Type B pancreatic cell (in vitro differentiated cells): ENCODE measurements around the gene RAD51B. TPM values are rescaled to one million over a fixed set of nuclear protein-coding genes. Genes with fewer than 3 reads are reported as not detected.

Experiments used
- DNase-seq: peaks from one replicate; pipeline ENCODE4 v3.0.0; 2021; ENCODE audit warnings: mixed read lengths; ENCODE audit not compliant: unreplicated experiment; ENCODE audit errors: extremely low spot score
- H3K27ac Mint-ChIP-seq: 2 replicates; pipeline ENCODE4 v1.8.0; 2021; ENCODE audit warnings: mild to moderate bottlenecking, mixed read lengths
- H3K27me3 Mint-ChIP-seq: 2 replicates; pipeline ENCODE4 v1.8.0; 2021; ENCODE audit warnings: mixed read lengths
- H3K36me3 Mint-ChIP-seq: 2 replicates; pipeline ENCODE4 v1.8.0; 2021; ENCODE audit warnings: mixed read lengths
- H3K4me1 Mint-ChIP-seq: one replicate; pipeline ENCODE4 v1.8.0; 2021; ENCODE audit warnings: mixed read lengths; ENCODE audit not compliant: unreplicated experiment
- H3K4me3 Mint-ChIP-seq: 2 replicates; pipeline ENCODE4 v1.8.0; 2021; ENCODE audit warnings: mild to moderate bottlenecking, mixed read lengths
- H3K9me3 Mint-ChIP-seq: 2 replicates; pipeline ENCODE4 v1.8.0; 2021; ENCODE audit warnings: mixed read lengths
- total RNA-seq: library from RNA; stranded (reverse); gene quantifications from 2 replicates; pipeline ENCODE4 v1.2.1, GENCODE V29; 2021; ENCODE audit warnings: low replicate concordance
- TF ChIP-seq, protein P1 (sequence below): fragments of 200-600 bp; sonication (generic); conservative IDR thresholded peaks from 2 replicates; pipeline ENCODE4 v1.5.0; 2021; ENCODE audit warnings: antibody characterized with exemption, mild to moderate bottlenecking

Gene RAD51B
- total RNA-seq, 1 donor from 2014 or later = 27.3 TPM

GRCh38 chr14:68135028-68135427 lies 315.4 kb downstream of the RAD51B start:
- H3K27me3 Mint-ChIP-seq = no peaks in the 10 kb centered on the region
- peaks cover 37% of the 10 kb centered on the region for H3K4me1 Mint-ChIP-seq
- H3K9me3 Mint-ChIP-seq = peaks cover 10% of the 10 kb centered on the region
- no peak for DNase-seq
- peaks cover 9% of the 10 kb centered on the region for H3K36me3 Mint-ChIP-seq
- H3K4me3 Mint-ChIP-seq = no peak overlapping the region
- H3K27ac Mint-ChIP-seq = no peak overlapping the region
- TF ChIP-seq, protein P1, sequence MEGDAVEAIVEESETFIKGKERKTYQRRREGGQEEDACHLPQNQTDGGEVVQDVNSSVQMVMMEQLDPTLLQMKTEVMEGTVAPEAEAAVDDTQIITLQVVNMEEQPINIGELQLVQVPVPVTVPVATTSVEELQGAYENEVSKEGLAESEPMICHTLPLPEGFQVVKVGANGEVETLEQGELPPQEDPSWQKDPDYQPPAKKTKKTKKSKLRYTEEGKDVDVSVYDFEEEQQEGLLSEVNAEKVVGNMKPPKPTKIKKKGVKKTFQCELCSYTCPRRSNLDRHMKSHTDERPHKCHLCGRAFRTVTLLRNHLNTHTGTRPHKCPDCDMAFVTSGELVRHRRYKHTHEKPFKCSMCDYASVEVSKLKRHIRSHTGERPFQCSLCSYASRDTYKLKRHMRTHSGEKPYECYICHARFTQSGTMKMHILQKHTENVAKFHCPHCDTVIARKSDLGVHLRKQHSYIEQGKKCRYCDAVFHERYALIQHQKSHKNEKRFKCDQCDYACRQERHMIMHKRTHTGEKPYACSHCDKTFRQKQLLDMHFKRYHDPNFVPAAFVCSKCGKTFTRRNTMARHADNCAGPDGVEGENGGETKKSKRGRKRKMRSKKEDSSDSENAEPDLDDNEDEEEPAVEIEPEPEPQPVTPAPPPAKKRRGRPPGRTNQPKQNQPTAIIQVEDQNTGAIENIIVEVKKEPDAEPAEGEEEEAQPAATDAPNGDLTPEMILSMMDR = no peak

- Mint-ChIP-seq H3K9me3 (peaks cover 10% of the 10 kb centered on the region), H3K27me3 (no peaks in the 10 kb centered on the region), H3K36me3 (peaks cover 9% of the 10 kb centered on the region), H3K27ac (peak overlapping the region; percentile 11), H3K4me1 (peaks cover 42% of the 10 kb centered on the region), H3K4me3 (no peak overlapping the region)
- TF ChIP-seq, protein P1 = no peak
- no peak for DNase-seq
Observed at GRCh38 chr14:68135566-68135965, 316.0 kb downstream of the RAD51B start.

DNA sequence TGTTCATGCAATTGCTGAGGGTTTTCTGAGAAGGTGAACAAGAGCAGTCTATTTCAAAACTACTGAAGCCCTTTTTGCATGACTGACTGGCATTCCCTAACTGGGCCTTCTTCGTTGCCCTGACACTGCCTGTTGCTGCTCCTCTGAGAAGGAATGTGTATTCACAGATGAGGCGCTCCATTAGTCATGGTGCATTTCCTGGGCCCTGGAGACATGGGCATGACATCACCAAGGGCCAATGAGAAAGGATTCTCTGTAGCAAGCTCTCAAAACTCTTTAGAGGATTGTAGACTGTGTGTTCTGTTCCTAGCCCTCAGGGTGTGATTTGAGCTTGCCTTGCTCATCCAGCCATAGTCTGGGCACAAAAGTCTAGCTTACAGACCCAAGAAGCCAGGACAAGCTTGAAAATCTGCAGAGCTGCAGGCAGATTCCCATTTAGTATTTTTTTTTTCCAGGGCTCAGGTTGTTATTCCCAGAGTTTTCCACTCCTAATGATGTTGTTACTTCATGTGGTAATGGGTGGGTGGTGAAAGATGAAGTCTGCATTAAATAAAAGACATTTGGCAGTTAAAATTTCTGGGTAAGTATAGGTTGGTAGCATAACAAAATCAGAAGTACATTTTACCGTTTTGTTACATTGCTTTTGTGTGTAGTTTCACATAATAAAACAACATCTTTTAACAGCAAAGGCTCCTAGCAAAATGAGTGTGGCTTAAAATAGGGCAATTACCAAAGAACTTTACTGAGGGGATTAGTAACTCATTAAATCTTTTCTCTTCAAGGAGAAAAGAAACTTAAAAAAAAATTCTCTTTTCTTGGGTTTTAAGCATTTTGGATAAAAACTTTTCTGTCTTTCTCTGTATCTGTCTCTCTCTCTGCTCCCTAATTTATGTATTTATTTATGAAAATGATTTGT lies 318.4 kb downstream of the RAD51B start:
- peaks cover 8% of the 10 kb centered on the region for H3K9me3 Mint-ChIP-seq
- TF ChIP-seq, protein P1 = no peak
- DNase-seq = peak; percentile 72
- peak overlapping the region; percentile 90 for H3K27ac Mint-ChIP-seq
- H3K27me3 Mint-ChIP-seq = no peaks in the 10 kb centered on the region
- H3K36me3 Mint-ChIP-seq = peaks cover 7% of the 10 kb centered on the region
- peak overlapping the region; percentile 63 for H3K4me3 Mint-ChIP-seq
- peaks cover 44% of the 10 kb centered on the region for H3K4me1 Mint-ChIP-seq

GRCh38 chr14:68139431-68140075 lies 320.0 kb downstream of the RAD51B start:
- Mint-ChIP-seq H3K9me3 (peaks cover 5% of the 10 kb centered on the region), H3K27me3 (no peaks in the 10 kb centered on the region), H3K27ac (peak overlapping the region; percentile 90), H3K36me3 (peaks cover 5% of the 10 kb centered on the region), H3K4me3 (peak overlapping the region; percentile 70), H3K4me1 (peaks cover 56% of the 10 kb centered on the region)
- DNase-seq = no peak
- TF ChIP-seq, protein P1 = no peak

DNA sequence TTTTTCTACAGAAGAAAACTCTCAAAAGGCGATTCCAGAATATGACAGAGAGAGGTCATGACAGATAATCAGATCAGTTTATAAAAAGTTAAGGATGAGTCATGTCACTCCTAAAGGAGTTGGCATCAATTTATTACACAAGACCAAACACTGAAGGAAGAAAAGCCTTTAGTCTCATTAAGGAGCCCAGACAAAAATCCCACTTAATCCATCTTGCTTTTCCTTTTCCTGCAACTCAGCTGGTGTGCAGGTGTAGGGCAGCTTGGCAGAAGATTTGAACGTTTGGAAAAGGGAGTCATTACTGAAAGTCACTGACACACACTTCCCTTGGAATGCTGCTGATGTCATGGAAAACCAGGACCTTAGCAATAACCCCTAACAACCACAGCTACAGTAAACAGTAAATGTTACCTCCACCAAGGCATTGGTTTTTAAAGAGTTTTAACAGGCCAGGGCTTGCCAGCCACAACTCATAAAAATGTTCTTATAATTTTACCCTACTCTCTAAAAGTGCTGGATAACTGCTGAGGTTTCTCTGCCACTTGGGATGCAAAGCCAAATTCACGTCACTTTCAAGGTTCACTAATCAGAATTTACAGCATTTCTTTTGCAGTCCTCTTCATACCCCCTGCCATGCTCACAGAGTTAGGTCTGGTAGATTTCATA lies 320.6 kb downstream of the RAD51B start:
- no peaks in the 10 kb centered on the region for H3K27me3 Mint-ChIP-seq
- peaks cover 5% of the 10 kb centered on the region for H3K36me3 Mint-ChIP-seq
- H3K4me1 Mint-ChIP-seq = peaks cover 60% of the 10 kb centered on the region
- peaks cover 5% of the 10 kb centered on the region for H3K9me3 Mint-ChIP-seq
- peak overlapping the region; percentile 70 for H3K4me3 Mint-ChIP-seq
- TF ChIP-seq, protein P1 = no peak
- peak overlapping the region; percentile 90 for H3K27ac Mint-ChIP-seq
- no peak for DNase-seq
